Heart left ventricle (tissue), 16 donors: ENCODE measurements around the gene S100A11. TPM values are rescaled to one million over a fixed set of nuclear protein-coding genes. Genes with fewer than 3 reads are reported as not detected.

Experiments used
- ATAC-seq, 4 donors: fragments of 200-7000 bp; cut with Tn5 transposase; one replicate each; pipeline ENCODE4 v1.9.1; 2020 to 2022; ENCODE audit warnings: moderate library complexity in 4 of 4, mild to moderate bottlenecking in 3 of 4, moderate number of reproducible peaks in 1 of 4
- DNase-seq, 5 donors: peaks; one replicate each; pipeline ENCODE4 v3.0.0-alpha.2; 2020
- H3K27ac ChIP-seq, 12 donors: fragments of 200-600 bp; sonication (generic) in 4 of 12; one replicate each; pipeline versions ENCODE4 v1.5.0 to v1.8.0; 2016 to 2022; ENCODE audit warnings: mild to moderate bottlenecking in 2 of 12
- H3K27me3 ChIP-seq, 9 donors: fragments of 200-600 bp; sonication (generic) in 2 of 9; one replicate each; pipeline versions ENCODE4 v1.5.1 to v1.8.0; 2016 to 2022; ENCODE audit warnings: mild to moderate bottlenecking in 3 of 9
- H3K36me3 ChIP-seq, 9 donors: fragments of 200-600 bp; sonication (generic) in 2 of 9; one replicate each; pipeline versions ENCODE4 v1.5.0 to v1.8.0; 2018 to 2022; ENCODE audit warnings: mild to moderate bottlenecking in 2 of 9
- H3K4me1 ChIP-seq, 12 donors: fragments of 200-600 bp; sonication (generic) in 4 of 12; one replicate each; pipeline versions ENCODE4 v1.5.0 to v1.8.0; 2016 to 2022; ENCODE audit warnings: mild to moderate bottlenecking in 3 of 12
- H3K4me3 ChIP-seq, 12 donors: fragments of 200-600 bp; sonication (generic) in 4 of 12; one replicate each; pipeline versions ENCODE4 v1.5.0 to v1.8.0; 2017 to 2022; ENCODE audit warnings: mild to moderate bottlenecking in 9 of 12, moderate library complexity in 4 of 12
- H3K9me3 ChIP-seq, 12 donors: fragments of 200-600 bp; sonication (generic) in 4 of 12; one replicate each; pipeline versions ENCODE4 v1.5.0 to v1.8.0; 2016 to 2022; ENCODE audit warnings: mild to moderate bottlenecking in 1 of 12
- CTCF ChIP-seq, 12 donors: fragments of 200-600 bp; sonication (generic) in 4 of 12; IDR thresholded peaks; one replicate each; pipeline versions ENCODE4 v1.5.0 to v1.8.0; 2018 to 2022; ENCODE audit warnings: antibody characterized with exemption in 12 of 12, mild to moderate bottlenecking in 5 of 12
- POLR2A ChIP-seq, 2 donors: fragments of 450-650 bp; IDR thresholded peaks; one replicate each; pipeline ENCODE4 v1.6.1; 2017; ENCODE audit warnings: antibody characterized with exemption in 2 of 2, mild to moderate bottlenecking in 2 of 2, moderate library complexity in 2 of 2
- WGBS, 4 donors: extraction: QIAGEN DNeasy Blood & Tissue Kit in 2 of 4; methylation state at CpG; one replicate each; pipeline versions ENCODE4 v1.1.5 to v1.1.7; 2013 to 2018; 5-methylcytosine and 5-hydroxymethylcytosine counted together
- intact Hi-C, 10 donors: fragments of 100-400 bp; cut with DNase I; formaldehyde crosslinking; loops; one replicate each; pipeline versions ENCODE4 v1.11.1 to v1.14.2; 2022
- polyA plus RNA-seq, 2 donors: library from polyadenylated mRNA; stranded (reverse); fragments of 200-250 nt; gene quantifications; one replicate each; pipeline ENCODE4 v1.2.3, GENCODE V29; 2013
- total RNA-seq, 9 donors: library from RNA; depleted of rRNA in 2 of 9; stranded (reverse); fragments of >200 nt in 2 of 9; fragmentation: NEBNext Ultra II Directional in 3 of 9; extraction: Animal tissue kit (Norgen Biotek cat#: 25700) in 3 of 9; gene quantifications; one replicate each; pipeline versions ENCODE4 v1.1.0 to v1.2.4, GENCODE V29; 2016 to 2023
- donor health status: ischemic (EF 13 %, LVEDD 7.1; RV severe dilation, severe dysfunction).
- donor health status: healthy with polysubstance abuse.
- donor health status: DM: no; HTN: yes; CAD: no.
- donor health status: DM: no; HTN: no; CAD: no.
- donor health status: ischemic (EF 25% LVEDD 6.9; RV normal size, moderate dysfunction).
- donor health status: ischemic (EF 25% LVEDD 5.7; RV mildly dilated, moderate dysfunction).
- donor health status: healthy.
- donor health status: DM: yes; HTN: yes; CAD: no.
- donor health status: ischemic (EF 35%, LVEDD 5.7; RV mildly dilated, moderate dysfunction).
- donor health status: nonischemic (EF 11% LVEDD 7.7; RV severe dilation, severe dysfunction).
- donor health status: DM: yes; HTN: yes; CAD: no.
- donor health status: PGD.
- donor health status: ischemic (EF 29% LVEDD 5.4; RV normal size, mild dysfunction).
- donor health status: nonischemic (EF 23%, LVEDD 6.1; RV moderate dilation, normal function).

The S100A11 gene
- total and polyA plus RNA-seq, 11 donors: 44.9 to 571 (median 114) TPM

GRCh38 chr1:151988405-151988923, 48.3 kb downstream of the S100A11 start:
- peaks cover 0 to 38% (median 27%) of the 10 kb centered on the region in 9 donors for H3K36me3 ChIP-seq
- peaks cover 10 to 83% (median 54%) of the 10 kb centered on the region in 12 donors for H3K4me1 ChIP-seq
- ATAC-seq (peak in 1 of 4 donors; percentile 12), DNase-seq (no peak)
- TF ChIP-seq POLR2A (IDR thresholded peaks at IDR 0.05) (no peak), CTCF (IDR thresholded peaks at IDR 0.05) (no peak)
- H3K4me3 ChIP-seq: peak overlapping the region in 2 of 12 donors; percentile 1 to 95
- no peaks in the 10 kb centered on the region for H3K9me3 ChIP-seq
- H3K27me3 ChIP-seq: no peaks in the 10 kb centered on the region
- intact Hi-C loops: no loop called here
- 40 to 59% (median 54%) methylated on average over 2 of the region's 2 CpGs for WGBS, 4 donors
- peak overlapping the region in 10 of 12 donors; percentile 42 to 92 (median 62) for H3K27ac ChIP-seq

GRCh38 chr1:151986501-151987190, 50.2 kb downstream of the S100A11 start:
- no peaks in the 10 kb centered on the region for H3K27me3 ChIP-seq
- no peak overlapping the region for H3K4me3 ChIP-seq
- DNase-seq (no peak), ATAC-seq (no peak)
- H3K36me3 ChIP-seq: peaks cover 0 to 56% (median 45%) of the 10 kb centered on the region in 9 donors
- TF ChIP-seq POLR2A (IDR thresholded peaks at IDR 0.05): no peak
- no peak for TF ChIP-seq CTCF (IDR thresholded peaks at IDR 0.05)
- no peak overlapping the region for H3K27ac ChIP-seq
- H3K9me3 ChIP-seq: no peaks in the 10 kb centered on the region
- 87 to 91% (median 89%) methylated on average over 8 of the region's 8 CpGs for WGBS, 4 donors
- H3K4me1 ChIP-seq: peaks cover 10 to 73% (median 49%) of the 10 kb centered on the region in 12 donors
- intact Hi-C loops: no loop called here

GRCh38 chr1:151985768-151986167, 51.0 kb downstream of the S100A11 start:
- intact Hi-C loops: no loop called here
- peaks cover 10 to 73% (median 44%) of the 10 kb centered on the region in 12 donors for H3K4me1 ChIP-seq
- no peaks in the 10 kb centered on the region for H3K27me3 ChIP-seq
- ATAC-seq (no peak), DNase-seq (no peak)
- no peak overlapping the region for H3K27ac ChIP-seq
- no peaks in the 10 kb centered on the region for H3K9me3 ChIP-seq
- H3K36me3 ChIP-seq: peaks cover 0 to 65% (median 54%) of the 10 kb centered on the region in 9 donors
- TF ChIP-seq CTCF (IDR thresholded peaks at IDR 0.05) (no peak), POLR2A (IDR thresholded peaks at IDR 0.05) (no peak)
- H3K4me3 ChIP-seq: no peak overlapping the region
- WGBS, 4 donors: 91 to 98% (median 92%) methylated on average over 1 of the region's 1 CpG

- WGBS, 4 donors: 88 to 93% (median 90%) methylated on average over 2 of the region's 2 CpGs
- no peak overlapping the region for H3K27ac ChIP-seq
- ATAC-seq (no peak), DNase-seq (no peak)
- H3K36me3 ChIP-seq: peaks cover 0 to 67% (median 54%) of the 10 kb centered on the region in 9 donors
- TF ChIP-seq CTCF (IDR thresholded peaks at IDR 0.05) (no peak), POLR2A (IDR thresholded peaks at IDR 0.05) (no peak)
- H3K4me1 ChIP-seq: peaks cover 9 to 71% (median 43%) of the 10 kb centered on the region in 12 donors
- H3K27me3 ChIP-seq: no peaks in the 10 kb centered on the region
- H3K4me3 ChIP-seq: no peak overlapping the region
- intact Hi-C loops: no loop called here
- H3K9me3 ChIP-seq: no peaks in the 10 kb centered on the region
Observed at GRCh38 chr1:151985270-151985669, 51.5 kb downstream of the S100A11 start.
